IMR-90 (cell line): ENCODE results near the gene UACA. TPM values are rescaled to one million over a fixed set of nuclear protein-coding genes. Genes with fewer than 3 reads are reported as not detected.

Source experiments
- ATAC-seq: fragments of 200-7000 bp; cut with Tn5 transposase; 2 replicates; pipeline ENCODE4 v1.9.1; 2020; ENCODE audit warnings: low read depth, mild to moderate bottlenecking, moderate library complexity
- BruUV-seq: library from RNA; stranded (reverse); fragments of 400-500 nt; replicated peaks from 2 replicates; lab custom pipeline; 2021; lab: Mats Ljungman, UMichigan
- CTCF ChIA-PET: fragments of 300-600 bp; formaldehyde crosslinking; extraction: SDS; loops from one replicate; lab custom pipeline; 2021; ENCODE audit warnings: antibody characterized with exemption; lab: Yijun Ruan, JAX
- POLR2A ChIA-PET: fragments of 300-600 bp; sonication (Branson Sonifier 250); formaldehyde crosslinking; loops from one replicate; lab custom pipeline; 2022; ENCODE audit warnings: antibody characterized with exemption; ENCODE audit not compliant: unreplicated experiment; lab: Charles Lee
- DNase-seq: peaks from one replicate; pipeline ENCODE4 v3.0.0; 2013
- H2AFZ ChIP-seq: replicated peaks from 2 replicates; pipeline ENCODE3; 2013; ENCODE audit warnings: low read length, mild to moderate bottlenecking; ENCODE audit not compliant: poor library complexity
- H2AK5ac ChIP-seq: 2 replicates; pipeline ENCODE4 v1.6.1; 2013; ENCODE audit warnings: low read depth, low read length, inconsistent platforms
- H2AK9ac ChIP-seq: replicated peaks from 2 replicates; pipeline ENCODE3; 2013; ENCODE audit warnings: mild to moderate bottlenecking, low read depth, low read length, moderate library complexity; ENCODE audit not compliant: poor library complexity
- H2BK120ac ChIP-seq: 2 replicates; pipeline ENCODE4 v1.6.1; 2013; ENCODE audit warnings: low read depth, low read length, inconsistent platforms
- H2BK15ac ChIP-seq: 3 replicates; pipeline ENCODE4 v1.6.1; 2013; ENCODE audit warnings: low read depth, low read length, inconsistent platforms
- H2BK20ac ChIP-seq: 2 replicates; pipeline ENCODE4 v1.6.1; 2013; ENCODE audit warnings: low read depth, mild to moderate bottlenecking, inconsistent platforms, low read length, moderate library complexity
- H2BK5ac ChIP-seq: 2 replicates; pipeline ENCODE4 v1.6.1; 2013; ENCODE audit warnings: mild to moderate bottlenecking, low read depth, low read length, inconsistent platforms; ENCODE audit not compliant: poor library complexity, severe bottlenecking
- H3K14ac ChIP-seq: replicated peaks from 2 replicates; pipeline ENCODE4 v1.6.1; 2013; ENCODE audit warnings: low read depth, low read length, inconsistent platforms
- H3K18ac ChIP-seq: 2 replicates; pipeline ENCODE4 v1.6.1; 2013; ENCODE audit warnings: low read depth, low read length, control low read depth
- H3K23ac ChIP-seq: 2 replicates; pipeline ENCODE4 v1.6.1; 2013; ENCODE audit warnings: low read depth, low read length, inconsistent platforms
- H3K27ac ChIP-seq: 2 replicates; pipeline ENCODE4 v1.5.1; 2013; ENCODE audit warnings: mild to moderate bottlenecking, control low read depth, low read length; ENCODE audit not compliant: insufficient read depth
- H3K27me3 ChIP-seq: 2 replicates; pipeline ENCODE4 v1.6.1; 2013; ENCODE audit warnings: low read length; ENCODE audit not compliant: control insufficient read depth, insufficient read depth
- H3K36me3 ChIP-seq: 2 replicates; pipeline ENCODE4 v1.6.1; 2013; ENCODE audit warnings: low read length, mixed read lengths; ENCODE audit not compliant: control insufficient read depth, insufficient read depth
- H3K4ac ChIP-seq: 2 replicates; pipeline ENCODE4 v1.6.1; 2013; ENCODE audit warnings: low read depth, low read length, inconsistent platforms
- H3K4me1 ChIP-seq: 2 replicates; pipeline ENCODE4 v1.6.1; 2013; ENCODE audit warnings: low read length, mixed read lengths; ENCODE audit not compliant: control insufficient read depth, insufficient read depth
- H3K4me2 ChIP-seq: 2 replicates; pipeline ENCODE4 v1.6.1; 2013; ENCODE audit warnings: low read depth, mild to moderate bottlenecking, control low read depth, low read length, moderate library complexity
- H3K4me3 ChIP-seq: 2 replicates; pipeline ENCODE4 v1.5.1; 2013; ENCODE audit warnings: low read depth, mild to moderate bottlenecking, control low read depth, low read length, moderate library complexity; ENCODE audit not compliant: insufficient read depth
- H3K56ac ChIP-seq: 2 replicates; pipeline ENCODE4 v1.6.1; 2013; ENCODE audit warnings: low read length, inconsistent platforms; ENCODE audit not compliant: insufficient read depth; ENCODE audit errors: extremely low read depth
- H3K79me1 ChIP-seq, 2 experiments: 2 replicates each; pipeline ENCODE4 v1.6.1; 2013; ENCODE audit warnings: low read length in 2 of 2, inconsistent platforms in 1 of 2, low read depth in 1 of 2
- H3K9ac ChIP-seq: 2 replicates; pipeline ENCODE4 v1.6.1; 2013; ENCODE audit warnings: low read depth, low read length, control low read depth
- H3K9me1 ChIP-seq: 2 replicates; pipeline ENCODE4 v1.6.1; 2013; ENCODE audit warnings: low read length, inconsistent platforms; ENCODE audit not compliant: insufficient read depth
- H3K9me3 ChIP-seq: 2 replicates; pipeline ENCODE4 v1.6.1; 2013; ENCODE audit warnings: low read length; ENCODE audit not compliant: control insufficient read depth, insufficient read depth
- H4K20me1 ChIP-seq: 2 replicates; pipeline ENCODE4 v1.6.1; 2013; ENCODE audit warnings: low read length, inconsistent platforms; ENCODE audit not compliant: insufficient read depth
- H4K5ac ChIP-seq: 2 replicates; pipeline ENCODE4 v1.6.1; 2013; ENCODE audit warnings: mild to moderate bottlenecking, low read depth, low read length, control low read depth
- H4K8ac ChIP-seq, 2 experiments: 2 replicates each; pipeline ENCODE4 v1.6.1; 2013; ENCODE audit warnings: low read depth in 2 of 2, low read length in 2 of 2, control low read depth in 1 of 2, inconsistent platforms in 1 of 2
- H4K91ac ChIP-seq: 2 replicates; pipeline ENCODE4 v1.6.1; 2013; ENCODE audit warnings: low read depth, low read length, inconsistent platforms; ENCODE audit not compliant: insufficient read depth
- BHLHE40 ChIP-seq: fragments of 150-350 bp; IDR thresholded peaks from 2 replicates; pipeline ENCODE4 v1.6.1; 2016; ENCODE audit warnings: mild to moderate bottlenecking, low read depth, low read length
- CEBPB ChIP-seq: IDR thresholded peaks from 2 replicates; pipeline ENCODE4 v1.6.1; 2012; ENCODE audit warnings: low read depth, low read length, improper control_type of control experiment
- CHD1 ChIP-seq: IDR thresholded peaks from 2 replicates; pipeline ENCODE4 v1.6.1; 2012; ENCODE audit warnings: low read depth, low read length, improper control_type of control experiment
- CTCF ChIP-seq: conservative IDR thresholded peaks from 2 replicates; pipeline ENCODE4 v1.5.1; 2012; ENCODE audit warnings: mild to moderate bottlenecking, low read depth, low read length, improper control_type of control experiment
- ELK1 ChIP-seq: fragments of 150-350 bp; IDR thresholded peaks from 2 replicates; pipeline ENCODE4 v1.6.1; 2016; ENCODE audit warnings: low read depth, mild to moderate bottlenecking, low read length, moderate library complexity, borderline replicate concordance
- FOS ChIP-seq: fragments of 150-350 bp; IDR thresholded peaks from 2 replicates; pipeline ENCODE4 v1.6.1; 2016; ENCODE audit warnings: low read depth, low read length
- MAFK ChIP-seq: IDR thresholded peaks from 2 replicates; pipeline ENCODE4 v1.6.1; 2012; ENCODE audit warnings: low read depth, low read length, improper control_type of control experiment
- MAZ ChIP-seq: IDR thresholded peaks from 2 replicates; pipeline ENCODE4 v1.6.1; 2012; ENCODE audit warnings: low read depth, mild to moderate bottlenecking, low read length, improper control_type of control experiment, moderate library complexity, borderline replicate concordance
- MXI1 ChIP-seq: IDR thresholded peaks from 2 replicates; pipeline ENCODE4 v1.6.1; 2012; ENCODE audit warnings: low read depth, mild to moderate bottlenecking, low read length, moderate library complexity, borderline replicate concordance
- NFE2L2 ChIP-seq: fragments of 150-350 bp; IDR thresholded peaks from 2 replicates; pipeline ENCODE4 v1.6.1; 2016; ENCODE audit warnings: low read depth, mild to moderate bottlenecking, low read length
- POLR2A ChIP-seq: IDR thresholded peaks from 2 replicates; pipeline ENCODE4 v1.6.1; 2012; ENCODE audit warnings: mild to moderate bottlenecking, low read depth, low read length
- RAD21 ChIP-seq: IDR thresholded peaks from 2 replicates; pipeline ENCODE4 v1.6.1; 2012; ENCODE audit warnings: low read length, improper control_type of control experiment
- RCOR1 ChIP-seq: IDR thresholded peaks from 2 replicates; pipeline ENCODE4 v1.6.1; 2012; ENCODE audit warnings: mild to moderate bottlenecking, low read length, improper control_type of control experiment; ENCODE audit not compliant: insufficient replicate concordance
- RFX5 ChIP-seq: IDR thresholded peaks from 2 replicates; pipeline ENCODE4 v1.8.0; 2012; ENCODE audit warnings: low read depth, mild to moderate bottlenecking, low read length, moderate library complexity
- SMC3 ChIP-seq: fragments of 150-350 bp; IDR thresholded peaks from 2 replicates; pipeline ENCODE4 v1.6.1; 2016; ENCODE audit warnings: low read depth, mild to moderate bottlenecking, antibody characterized with exemption, low read length, moderate library complexity
- USF2 ChIP-seq: fragments of 150-350 bp; IDR thresholded peaks from 2 replicates; pipeline ENCODE4 v1.6.1; 2017; ENCODE audit warnings: mild to moderate bottlenecking, antibody characterized with exemption, low read length, low read depth
- WGBS, 2 experiments: methylation state at CpG; one replicate each; pipeline versions ENCODE4 v1.1.5 to v1.1.7; 2013; ENCODE audit warnings: missing lambda C conversion rate in 2 of 2; ENCODE audit not compliant: insufficient read length in 1 of 2; ENCODE audit errors: extremely low coverage in 2 of 2; 5-methylcytosine and 5-hydroxymethylcytosine counted together
- dilution Hi-C: fragments of 300-500 bp; cut with HindIII; formaldehyde crosslinking; loops from one replicate; pipeline ENCODE4 v1.14.3; 2018; ENCODE audit warnings: low sequenced_read_pairs; ENCODE audit not compliant: unreplicated experiment
- in situ Hi-C: fragments of 300-500 bp; cut with MboI; formaldehyde crosslinking; loops from 3 replicates; pipeline ENCODE4 v1.14.3; 2019; ENCODE audit warnings: low sequenced_read_pairs, inconsistent platforms, mixed read lengths
- intact Hi-C: fragments of 100-400 bp; cut with micrococcal nuclease; formaldehyde crosslinking; loops from 2 replicates; pipeline ENCODE4 v1.10.0; 2022
- polyA plus RNA-seq, 3 experiments: library from polyadenylated mRNA; depleted of rRNA; stranded (reverse); fragments of >200 nt; gene quantifications; 2 replicates each; pipeline ENCODE4 v1.2.3, GENCODE V29; 2012; ENCODE audit warnings: low replicate concordance in 1 of 3
- total RNA-seq: library from RNA; depleted of rRNA; stranded (reverse); fragments of >200 nt; gene quantifications from 2 replicates; pipeline ENCODE4 v1.2.3, GENCODE V29; 2012

The UACA gene
- total and polyA plus RNA-seq, 2 of the 4 experiments (the other 2 are of a cell fraction): 156 to 507 TPM

- H4K8ac ChIP-seq: no peak overlapping the region
- TF ChIP-seq CEBPB (no peak), RFX5 (no peak), POLR2A (no peak), RCOR1 (no peak), MXI1 (no peak), USF2 (no peak), BHLHE40 (no peak), RAD21 (no peak), FOS (no peak), SMC3 (no peak), MAFK (no peak), ELK1 (no peak), NFE2L2 (no peak), MAZ (no peak), CTCF (no peak), CHD1 (no peak)
- no peak overlapping the region for H4K91ac ChIP-seq
- H4K20me1 ChIP-seq: no peaks in the 10 kb centered on the region
- ATAC-seq (no peak), DNase-seq (no peak)
- no peak overlapping the region for H2BK20ac ChIP-seq
- H3K9me3 ChIP-seq: no peaks in the 10 kb centered on the region
- no peak overlapping the region for H3K18ac ChIP-seq
- no peak overlapping the region for H2BK5ac ChIP-seq
- ChIA-PET POLR2A (no interaction called here), CTCF (no interaction called here)
- no peak overlapping the region for H3K4ac ChIP-seq
- intact Hi-C loops: no loop called here
- H4K5ac ChIP-seq: no peak overlapping the region
- no peak overlapping the region for H3K4me3 ChIP-seq
- no TSS peak for BruUV-seq
- H3K4me2 ChIP-seq: no peak overlapping the region
- H3K23ac ChIP-seq: no peak overlapping the region
- H3K27me3 ChIP-seq: no peaks in the 10 kb centered on the region
- H3K9ac ChIP-seq: no peak overlapping the region
- no peak overlapping the region for H2BK15ac ChIP-seq
- no peak overlapping the region for H3K27ac ChIP-seq
- no peak overlapping the region for H3K14ac ChIP-seq
- H3K36me3 ChIP-seq: no peaks in the 10 kb centered on the region
- dilution Hi-C loops: no loop called here
- peaks cover 0 to 4% of the 10 kb centered on the region in 2 experiments; a peak in 1 of 4 replicates for H3K79me1 ChIP-seq
- 48% methylated on average over 3 of the region's 12 CpGs; no CpG with 5 or more reads in 1 of the 2 experiments for WGBS, 2 experiments
- no peak overlapping the region for H3K56ac ChIP-seq
- no peak overlapping the region for H2BK120ac ChIP-seq
- no peak overlapping the region for H2AK5ac ChIP-seq
- H3K9me1 ChIP-seq: peaks cover 9% of the 10 kb centered on the region
- peaks cover 2% of the 10 kb centered on the region; the same call in 1 of the 2 replicates for H3K4me1 ChIP-seq
- in situ Hi-C loops: no loop called here
- no peak overlapping the region for H2AK9ac ChIP-seq
- no peak overlapping the region for H2AFZ ChIP-seq
Observed at GRCh38 chr15:70633103-70633831, 130.1 kb downstream of the UACA start.
